Skeletal muscle satellite cell (primary cell): ENCODE data around the gene SEC62.

Experiments used
- H3K27me3 ChIP-seq: 2 replicates; pipeline ENCODE4 v1.7.0; 2013; ENCODE audit warnings: low read length; ENCODE audit not compliant: control insufficient read depth, insufficient read depth
- H3K36me3 ChIP-seq: 2 replicates; pipeline ENCODE4 v1.7.0; 2013; ENCODE audit warnings: mild to moderate bottlenecking, control low read depth, low read length; ENCODE audit not compliant: insufficient read depth
- H3K4me1 ChIP-seq: 2 replicates; pipeline ENCODE4 v1.7.0; 2013; ENCODE audit warnings: low read length; ENCODE audit not compliant: control insufficient read depth, insufficient read depth
- H3K4me2 ChIP-seq: 2 replicates; pipeline ENCODE4 v1.7.0; 2013; ENCODE audit warnings: mild to moderate bottlenecking, low read length
- H3K4me3 ChIP-seq: 2 replicates; pipeline ENCODE4 v1.7.0; 2013; ENCODE audit warnings: low read length
- H3K9ac ChIP-seq: 2 replicates; pipeline ENCODE4 v1.7.0; 2013; ENCODE audit warnings: mild to moderate bottlenecking, low read depth, low read length, moderate library complexity
- H3K9me3 ChIP-seq: replicated peaks from 2 replicates; pipeline ENCODE4 v1.7.0; 2013; ENCODE audit warnings: mild to moderate bottlenecking, control low read depth, low read length

SEC62 gene

GRCh38 chr3:169948559-169949448 is 17.8 kb upstream of the SEC62 start:
- Histone ChIP-seq H3K27me3 (peaks cover 20% of the 10 kb centered on the region), H3K4me3 (no peak overlapping the region), H3K4me2 (no peak overlapping the region), H3K4me1 (no peaks in the 10 kb centered on the region), H3K9me3 (no peaks in the 10 kb centered on the region), H3K36me3 (no peaks in the 10 kb centered on the region), H3K9ac (no peak overlapping the region)

- no peak overlapping the region for H3K9ac ChIP-seq
- no peaks in the 10 kb centered on the region for H3K4me1 ChIP-seq
- peaks cover 17% of the 10 kb centered on the region for H3K27me3 ChIP-seq
- H3K36me3 ChIP-seq, result no peaks in the 10 kb centered on the region
- H3K4me3 ChIP-seq, result no peak overlapping the region
- H3K9me3 ChIP-seq, result no peaks in the 10 kb centered on the region
- H3K4me2 ChIP-seq, result no peak overlapping the region
Observed at GRCh38 chr3:169952045-169952444, 14.6 kb upstream of the SEC62 start.

- no peak overlapping the region for H3K9ac ChIP-seq
- H3K4me3 ChIP-seq, result no peak overlapping the region
- no peaks in the 10 kb centered on the region for H3K9me3 ChIP-seq
- no peaks in the 10 kb centered on the region for H3K36me3 ChIP-seq
- H3K4me1 ChIP-seq, result no peaks in the 10 kb centered on the region
- H3K4me2 ChIP-seq, result no peak overlapping the region
- H3K27me3 ChIP-seq, result peaks cover 18% of the 10 kb centered on the region
Observed at GRCh38 chr3:169953462-169954141, 13.0 kb upstream of the SEC62 start.

- H3K4me3 ChIP-seq, result no peak overlapping the region
- no peak overlapping the region for H3K9ac ChIP-seq
Observed at GRCh38 chr3:169954142-169954756, 12.4 kb upstream of the SEC62 start.

GRCh38 chr3:169955406-169955805 is 11.2 kb upstream of the SEC62 start:
- Histone ChIP-seq H3K4me3 (no peak overlapping the region), H3K4me1 (no peaks in the 10 kb centered on the region), H3K36me3 (no peaks in the 10 kb centered on the region), H3K9me3 (no peaks in the 10 kb centered on the region), H3K27me3 (peaks cover 26% of the 10 kb centered on the region), H3K4me2 (no peak overlapping the region), H3K9ac (no peak overlapping the region)

More at GRCh38 chr3:169954142-169954756, 12.4 kb upstream of the SEC62 start:
- peaks cover 21% of the 10 kb centered on the region for H3K27me3 ChIP-seq
- H3K4me1 ChIP-seq, result no peaks in the 10 kb centered on the region
- H3K36me3 ChIP-seq, result no peaks in the 10 kb centered on the region
- no peaks in the 10 kb centered on the region for H3K9me3 ChIP-seq
- H3K4me2 ChIP-seq, result no peak overlapping the region

GRCh38 chr3:169964176-169964575 is 2.4 kb upstream of the SEC62 start:
- Histone ChIP-seq H3K36me3 (no peaks in the 10 kb centered on the region), H3K9ac (no peak overlapping the region), H3K27me3 (peaks cover 5% of the 10 kb centered on the region), H3K4me3 (no peak overlapping the region), H3K9me3 (no peaks in the 10 kb centered on the region), H3K4me2 (no peak overlapping the region), H3K4me1 (peaks cover 17% of the 10 kb centered on the region)

GRCh38 chr3:169965562-169966427 is 812 bp upstream of the SEC62 start:
- H3K4me2 ChIP-seq, result peak overlapping the region; percentile 80
- H3K36me3 ChIP-seq, result peaks cover 5% of the 10 kb centered on the region
- H3K27me3 ChIP-seq, result no peaks in the 10 kb centered on the region
- H3K4me1 ChIP-seq, result peaks cover 23% of the 10 kb centered on the region
- no peaks in the 10 kb centered on the region for H3K9me3 ChIP-seq
- H3K4me3 ChIP-seq, result peak overlapping the region; percentile 92
- peak overlapping the region; percentile 96 for H3K9ac ChIP-seq

- no peaks in the 10 kb centered on the region for H3K9me3 ChIP-seq
- peak overlapping the region; percentile 80 for H3K4me2 ChIP-seq
- H3K4me3 ChIP-seq, result peak overlapping the region; percentile 92
- peak overlapping the region; percentile 96 for H3K9ac ChIP-seq
- peaks cover 23% of the 10 kb centered on the region for H3K4me1 ChIP-seq
- H3K27me3 ChIP-seq, result no peaks in the 10 kb centered on the region
- H3K36me3 ChIP-seq, result peaks cover 10% of the 10 kb centered on the region
Observed at GRCh38 chr3:169966951-169967915, 626 bp downstream of the SEC62 start.

- Histone ChIP-seq H3K9me3 (no peaks in the 10 kb centered on the region), H3K4me3 (peak overlapping the region; percentile 92), H3K27me3 (no peaks in the 10 kb centered on the region), H3K4me2 (peak overlapping the region; percentile 80), H3K36me3 (peaks cover 10% of the 10 kb centered on the region), H3K4me1 (peaks cover 23% of the 10 kb centered on the region), H3K9ac (peak overlapping the region; percentile 96)
Observed at GRCh38 chr3:169968224-169968885, 1.7 kb downstream of the SEC62 start.
